A549 (cell line): ENCODE results near the gene OR2AT4.

ENCODE experiments used
- BHLHE40 ChIP-seq: IDR thresholded peaks from 2 replicates; pipeline ENCODE4 v1.6.1; 2012; ENCODE audit warnings: low read depth, low read length, inconsistent platforms
- CHD2 ChIP-seq: fragments of 150-350 bp; IDR thresholded peaks from 2 replicates; pipeline ENCODE4 v1.6.1; 2014; ENCODE audit warnings: low read length; ENCODE audit not compliant: partially characterized antibody
- CTCF ChIP-seq: fragments of >200 bp; sonication (Bioruptor Twin); formaldehyde crosslinking; IDR thresholded peaks from 3 replicates; pipeline ENCODE4 v1.5.1; 2016
- HES2 ChIP-seq: fragments of >200 bp; sonication (Bioruptor Twin); formaldehyde crosslinking; IDR thresholded peaks from 2 replicates; pipeline ENCODE4 v1.6.1; 2016
- JUN ChIP-seq, 2 experiments: fragments of >200 bp; sonication (Bioruptor Twin); formaldehyde crosslinking; IDR thresholded peaks; 2 replicates in 1 of 2; 3 replicates in 1 of 2; pipeline ENCODE4 v1.6.1; 2016 to 2017
- RNF2 ChIP-seq: fragments of 200-600 bp; sonication (generic); IDR thresholded peaks from 2 replicates; pipeline ENCODE4 v1.6.1; 2016; ENCODE audit warnings: low read depth, mild to moderate bottlenecking, antibody characterized with exemption, moderate library complexity, borderline replicate concordance
- SREBF2 ChIP-seq: fragments of 450-650 bp; IDR thresholded peaks from 2 replicates; pipeline ENCODE4 v1.6.1; 2014; ENCODE audit warnings: mild to moderate bottlenecking, moderate library complexity
- TF ChIP-seq, protein P1 (sequence below): fragments of >200 bp; sonication (Bioruptor Twin); formaldehyde crosslinking; IDR thresholded peaks from 3 replicates; pipeline ENCODE4 v1.6.1; 2016

DNA sequence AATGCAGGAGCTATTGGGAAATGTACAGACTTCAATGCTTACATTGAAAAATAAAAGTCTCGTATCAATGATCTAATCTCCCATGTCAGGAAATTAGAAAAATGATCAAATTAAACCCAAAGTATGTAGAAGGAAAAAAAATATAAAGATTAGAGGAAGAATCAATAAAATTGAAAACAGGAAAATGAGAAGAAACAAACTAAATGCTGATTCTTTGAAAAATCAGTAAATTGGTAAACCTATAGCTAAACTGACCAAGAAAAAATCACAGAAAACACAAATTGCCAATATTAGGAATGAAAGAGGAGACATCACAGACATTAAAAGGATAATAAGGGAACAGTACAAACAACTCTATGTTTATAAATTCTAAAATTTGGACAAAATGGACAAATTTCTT, 11.8 kb downstream of the OR2AT4 start:
- TF ChIP-seq JUN (IDR thresholded peaks at IDR 0.05) (no peak), CHD2 (no peak), CTCF (no peak), SREBF2 (no peak), RNF2 (no peak), BHLHE40 (no peak), HES2 (no peak)
- TF ChIP-seq, protein P1, sequence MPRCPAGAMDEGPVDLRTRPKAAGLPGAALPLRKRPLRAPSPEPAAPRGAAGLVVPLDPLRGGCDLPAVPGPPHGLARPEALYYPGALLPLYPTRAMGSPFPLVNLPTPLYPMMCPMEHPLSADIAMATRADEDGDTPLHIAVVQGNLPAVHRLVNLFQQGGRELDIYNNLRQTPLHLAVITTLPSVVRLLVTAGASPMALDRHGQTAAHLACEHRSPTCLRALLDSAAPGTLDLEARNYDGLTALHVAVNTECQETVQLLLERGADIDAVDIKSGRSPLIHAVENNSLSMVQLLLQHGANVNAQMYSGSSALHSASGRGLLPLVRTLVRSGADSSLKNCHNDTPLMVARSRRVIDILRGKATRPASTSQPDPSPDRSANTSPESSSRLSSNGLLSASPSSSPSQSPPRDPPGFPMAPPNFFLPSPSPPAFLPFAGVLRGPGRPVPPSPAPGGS, result no peak
